ENCODE measurements around the gene DIAPH3. TPM values are rescaled to one million over a fixed set of nuclear protein-coding genes. Genes with fewer than 3 reads are reported as not detected.

DIAPH3 gene
- polyA plus RNA-seq, 1 donor from 2014 or later: 0.37 TPM

DNA sequence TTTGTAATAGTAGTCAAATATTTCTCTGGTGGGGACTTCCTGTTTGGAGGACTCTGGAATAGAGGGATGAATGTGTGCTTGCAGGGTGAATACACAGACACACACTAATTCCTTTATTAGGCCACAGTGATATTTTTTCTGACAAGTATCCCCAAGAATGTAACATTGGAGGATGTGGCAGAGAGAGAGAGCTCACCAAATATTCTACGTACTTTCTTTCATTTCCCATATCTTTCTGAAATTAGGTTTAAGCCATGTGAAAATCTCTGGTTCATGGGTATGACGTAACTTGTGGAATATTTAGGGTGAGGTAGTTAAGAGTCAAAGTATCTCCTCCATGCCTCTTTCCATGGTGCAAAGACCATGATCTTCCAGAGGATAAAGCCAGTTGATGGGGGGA, 463.4 kb downstream of the DIAPH3 start:
- Histone ChIP-seq H4K20me1 (ENCODE audit: insufficient read depth) (no peaks in the 10 kb centered on the region), H3K27ac (ENCODE audit: low read length) (no peak overlapping the region), H3F3A (ENCODE audit: insufficient read depth, low read length, poor library complexity, severe bottlenecking) (no peaks in the 10 kb centered on the region), H3K4me3 (ENCODE audit: low read length) (no peak overlapping the region), H3K9me2 (ENCODE audit: insufficient read depth, low read length) (no peaks in the 10 kb centered on the region), H3K79me2 (replicated peaks; ENCODE audit: insufficient read depth, low read length) (no peaks in the 10 kb centered on the region), H3K27me3 (ENCODE audit: insufficient read depth, low read depth, low read length) (no peaks in the 10 kb centered on the region), H3K9ac (ENCODE audit: low read length) (no peak overlapping the region), H3K36me3 (ENCODE audit: insufficient read depth, low read length) (no peaks in the 10 kb centered on the region), H3K4me2 (ENCODE audit: low read length) (no peak overlapping the region), H3K9me3 (ENCODE audit: low read length) (no peaks in the 10 kb centered on the region), H2AFZ (ENCODE audit: low read depth, low read length) (no peak overlapping the region)
- TF ChIP-seq, protein P1, sequence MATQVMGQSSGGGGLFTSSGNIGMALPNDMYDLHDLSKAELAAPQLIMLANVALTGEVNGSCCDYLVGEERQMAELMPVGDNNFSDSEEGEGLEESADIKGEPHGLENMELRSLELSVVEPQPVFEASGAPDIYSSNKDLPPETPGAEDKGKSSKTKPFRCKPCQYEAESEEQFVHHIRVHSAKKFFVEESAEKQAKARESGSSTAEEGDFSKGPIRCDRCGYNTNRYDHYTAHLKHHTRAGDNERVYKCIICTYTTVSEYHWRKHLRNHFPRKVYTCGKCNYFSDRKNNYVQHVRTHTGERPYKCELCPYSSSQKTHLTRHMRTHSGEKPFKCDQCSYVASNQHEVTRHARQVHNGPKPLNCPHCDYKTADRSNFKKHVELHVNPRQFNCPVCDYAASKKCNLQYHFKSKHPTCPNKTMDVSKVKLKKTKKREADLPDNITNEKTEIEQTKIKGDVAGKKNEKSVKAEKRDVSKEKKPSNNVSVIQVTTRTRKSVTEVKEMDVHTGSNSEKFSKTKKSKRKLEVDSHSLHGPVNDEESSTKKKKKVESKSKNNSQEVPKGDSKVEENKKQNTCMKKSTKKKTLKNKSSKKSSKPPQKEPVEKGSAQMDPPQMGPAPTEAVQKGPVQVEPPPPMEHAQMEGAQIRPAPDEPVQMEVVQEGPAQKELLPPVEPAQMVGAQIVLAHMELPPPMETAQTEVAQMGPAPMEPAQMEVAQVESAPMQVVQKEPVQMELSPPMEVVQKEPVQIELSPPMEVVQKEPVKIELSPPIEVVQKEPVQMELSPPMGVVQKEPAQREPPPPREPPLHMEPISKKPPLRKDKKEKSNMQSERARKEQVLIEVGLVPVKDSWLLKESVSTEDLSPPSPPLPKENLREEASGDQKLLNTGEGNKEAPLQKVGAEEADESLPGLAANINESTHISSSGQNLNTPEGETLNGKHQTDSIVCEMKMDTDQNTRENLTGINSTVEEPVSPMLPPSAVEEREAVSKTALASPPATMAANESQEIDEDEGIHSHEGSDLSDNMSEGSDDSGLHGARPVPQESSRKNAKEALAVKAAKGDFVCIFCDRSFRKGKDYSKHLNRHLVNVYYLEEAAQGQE (IDR thresholded peaks at IDR 0.05; ENCODE audit: borderline replicate concordance): no peak
- no peak for TF ChIP-seq SMC3 (conservative IDR thresholded peaks at IDR 0.05; ENCODE audit: poor library complexity)
- no peak for TF ChIP-seq RAD21 (conservative IDR thresholded peaks at IDR 0.05)
- no peak for TF ChIP-seq TAF1 (IDR thresholded peaks at IDR 0.05; ENCODE audit: low read depth)

DNA sequence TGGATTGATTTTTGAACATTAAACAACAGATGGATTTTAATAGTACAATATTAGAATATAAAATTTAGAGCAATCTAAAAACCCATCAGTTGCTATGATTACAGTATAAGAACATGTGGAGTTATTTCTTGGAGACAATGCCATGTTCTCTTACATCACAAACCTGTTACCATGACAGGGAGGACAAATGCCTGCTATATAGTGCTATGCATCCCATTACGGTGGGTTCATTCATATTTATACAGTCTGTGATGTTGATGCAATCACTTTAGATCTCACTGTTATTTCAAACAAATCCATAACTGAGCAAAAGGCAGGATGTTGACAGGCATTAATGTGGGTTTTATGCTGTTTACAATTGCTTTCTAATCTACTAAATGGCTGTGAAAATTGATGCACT, 467.5 kb downstream of the DIAPH3 start:
- Histone ChIP-seq H3K9me3 (ENCODE audit: low read length) (no peaks in the 10 kb centered on the region), H2AFZ (ENCODE audit: low read depth, low read length) (no peak overlapping the region), H3K9ac (ENCODE audit: low read length) (peak overlapping the region; percentile 6)

More for the DNA sequence above, 467.5 kb downstream of the DIAPH3 start:
- Histone ChIP-seq H4K20me1 (ENCODE audit: insufficient read depth) (no peaks in the 10 kb centered on the region), H3K4me2 (ENCODE audit: low read length) (no peak overlapping the region), H3F3A (ENCODE audit: insufficient read depth, low read length, poor library complexity, severe bottlenecking) (no peaks in the 10 kb centered on the region), H3K79me2 (replicated peaks; ENCODE audit: insufficient read depth, low read length) (no peaks in the 10 kb centered on the region), H3K4me3 (ENCODE audit: low read length) (no peak overlapping the region), H3K36me3 (ENCODE audit: insufficient read depth, low read length) (no peaks in the 10 kb centered on the region), H3K27me3 (ENCODE audit: insufficient read depth, low read depth, low read length) (no peaks in the 10 kb centered on the region), H3K9me2 (ENCODE audit: insufficient read depth, low read length) (no peaks in the 10 kb centered on the region), H3K27ac (ENCODE audit: low read length) (peak overlapping the region; percentile 65)
- TF ChIP-seq POLR2AphosphoS5 (IDR thresholded peaks at IDR 0.05) (peak; percentile 56), EP300 (conservative IDR thresholded peaks at IDR 0.05; ENCODE audit: poor library complexity, severe bottlenecking) (peak; percentile 92), SMC3 (conservative IDR thresholded peaks at IDR 0.05; ENCODE audit: poor library complexity) (no peak), TAF1 (IDR thresholded peaks at IDR 0.05; ENCODE audit: low read depth) (no peak), MXI1 (conservative IDR thresholded peaks at IDR 0.05; ENCODE audit: poor library complexity, severe bottlenecking) (peak; percentile 36)
- TF ChIP-seq, protein P1 (IDR thresholded peaks at IDR 0.05; ENCODE audit: borderline replicate concordance): peak; percentile 19
- TF ChIP-seq, protein P2, sequence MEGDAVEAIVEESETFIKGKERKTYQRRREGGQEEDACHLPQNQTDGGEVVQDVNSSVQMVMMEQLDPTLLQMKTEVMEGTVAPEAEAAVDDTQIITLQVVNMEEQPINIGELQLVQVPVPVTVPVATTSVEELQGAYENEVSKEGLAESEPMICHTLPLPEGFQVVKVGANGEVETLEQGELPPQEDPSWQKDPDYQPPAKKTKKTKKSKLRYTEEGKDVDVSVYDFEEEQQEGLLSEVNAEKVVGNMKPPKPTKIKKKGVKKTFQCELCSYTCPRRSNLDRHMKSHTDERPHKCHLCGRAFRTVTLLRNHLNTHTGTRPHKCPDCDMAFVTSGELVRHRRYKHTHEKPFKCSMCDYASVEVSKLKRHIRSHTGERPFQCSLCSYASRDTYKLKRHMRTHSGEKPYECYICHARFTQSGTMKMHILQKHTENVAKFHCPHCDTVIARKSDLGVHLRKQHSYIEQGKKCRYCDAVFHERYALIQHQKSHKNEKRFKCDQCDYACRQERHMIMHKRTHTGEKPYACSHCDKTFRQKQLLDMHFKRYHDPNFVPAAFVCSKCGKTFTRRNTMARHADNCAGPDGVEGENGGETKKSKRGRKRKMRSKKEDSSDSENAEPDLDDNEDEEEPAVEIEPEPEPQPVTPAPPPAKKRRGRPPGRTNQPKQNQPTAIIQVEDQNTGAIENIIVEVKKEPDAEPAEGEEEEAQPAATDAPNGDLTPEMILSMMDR (IDR thresholded peaks at IDR 0.05; ENCODE audit: poor library complexity, severe bottlenecking): no peak
